ENCODE measurements around the gene PCNA. TPM values are rescaled to one million over a fixed set of nuclear protein-coding genes. Genes with fewer than 3 reads are reported as not detected.
"Not testable (repeated sequence)": the region's sequence is repeated elsewhere in the genome, so short reads cannot be mapped to it uniquely, and the experiment has no call there.

Gene PCNA
- total RNA-seq, 1 donor from 2014 or later, result 44.3 TPM

- Histone ChIP-seq H3K27me3 (no peaks in the 10 kb centered on the region), H3K27ac (no peak overlapping the region), H3K4me1 (peaks cover 9% of the 10 kb centered on the region), H3K9me3 (no peaks in the 10 kb centered on the region), H3K4me3 (no peak overlapping the region), H3K36me3 (peaks cover 63% of the 10 kb centered on the region)
- no peak for DNase-seq
- no peak for ATAC-seq
- intact Hi-C loops (cut with DNase I), result no loop called here
- TF ChIP-seq CTCF (IDR thresholded peaks at IDR 0.05), result no peak
Observed at GRCh38 chr20:5109276-5109675, 10.5 kb downstream of the PCNA start.

GRCh38 chr20:5104479-5104878 lies 15.3 kb downstream of the PCNA start:
- ATAC-seq, result no peak
- intact Hi-C loops (cut with DNase I), result no loop called here
- peaks cover 98% of the 10 kb centered on the region for H3K36me3 ChIP-seq
- DNase-seq, result no peak
- no peaks in the 10 kb centered on the region for H3K4me1 ChIP-seq
- no peaks in the 10 kb centered on the region for H3K27me3 ChIP-seq
- H3K27ac ChIP-seq, result no peak overlapping the region
- no peak overlapping the region for H3K4me3 ChIP-seq
- no peaks in the 10 kb centered on the region for H3K9me3 ChIP-seq
- no peak for TF ChIP-seq CTCF (IDR thresholded peaks at IDR 0.05)

- H3K27me3 ChIP-seq, result no peaks in the 10 kb centered on the region
- no peaks in the 10 kb centered on the region for H3K4me1 ChIP-seq
- H3K9me3 ChIP-seq, result no peaks in the 10 kb centered on the region
- H3K36me3 ChIP-seq, result peaks cover 75% of the 10 kb centered on the region
- DNase-seq (peak; percentile 82), ATAC-seq (peak; percentile 95)
- peak; percentile 90 for TF ChIP-seq CTCF (IDR thresholded peaks at IDR 0.05)
- intact Hi-C loops (cut with DNase I), result no loop called here
- H3K4me3 ChIP-seq, result no peak overlapping the region
- no peak overlapping the region for H3K27ac ChIP-seq
Observed at GRCh38 chr20:5100684-5101347, 18.9 kb downstream of the PCNA start.

- H3K36me3 ChIP-seq, result peaks cover 66% of the 10 kb centered on the region
- H3K27ac ChIP-seq; H3K27me3 ChIP-seq; H3K9me3 ChIP-seq; ATAC-seq; H3K4me3 ChIP-seq; DNase-seq; intact Hi-C loops (cut with DNase I); H3K4me1 ChIP-seq: not testable (repeated sequence)
Observed at GRCh38 chr20:5099909-5100308, 19.8 kb downstream of the PCNA start.

GRCh38 chr20:5099009-5099408 lies 20.7 kb downstream of the PCNA start:
- H3K27ac ChIP-seq; H3K27me3 ChIP-seq; H3K9me3 ChIP-seq; DNase-seq; H3K4me3 ChIP-seq; intact Hi-C loops (cut with DNase I); ATAC-seq; H3K4me1 ChIP-seq: not testable (repeated sequence)
- peaks cover 57% of the 10 kb centered on the region for H3K36me3 ChIP-seq

- DNase-seq (no peak), ATAC-seq (no peak)
- H3K9me3 ChIP-seq, result no peaks in the 10 kb centered on the region
- H3K27me3 ChIP-seq, result no peaks in the 10 kb centered on the region
- no peaks in the 10 kb centered on the region for H3K4me1 ChIP-seq
- no peak for TF ChIP-seq CTCF (IDR thresholded peaks at IDR 0.05)
- no peak overlapping the region for H3K4me3 ChIP-seq
- H3K36me3 ChIP-seq, result peaks cover 37% of the 10 kb centered on the region
- H3K27ac ChIP-seq, result no peak overlapping the region
- intact Hi-C loops (cut with DNase I), result no loop called here
Observed at GRCh38 chr20:5096463-5096862, 23.3 kb downstream of the PCNA start.

GRCh38 chr20:5095931-5096330 lies 23.8 kb downstream of the PCNA start:
- no peak for DNase-seq
- ATAC-seq, result no peak
- H3K4me3 ChIP-seq, result no peak overlapping the region
- no peak for TF ChIP-seq CTCF (IDR thresholded peaks at IDR 0.05)
- no peak overlapping the region for H3K27ac ChIP-seq
- no peaks in the 10 kb centered on the region for H3K9me3 ChIP-seq
- peaks cover 31% of the 10 kb centered on the region for H3K36me3 ChIP-seq
- no peaks in the 10 kb centered on the region for H3K4me1 ChIP-seq
- H3K27me3 ChIP-seq, result no peaks in the 10 kb centered on the region
- intact Hi-C loops (cut with DNase I), result no loop called here
